Measurements from ENCODE around the gene CETN1.

Gene CETN1

DNA sequence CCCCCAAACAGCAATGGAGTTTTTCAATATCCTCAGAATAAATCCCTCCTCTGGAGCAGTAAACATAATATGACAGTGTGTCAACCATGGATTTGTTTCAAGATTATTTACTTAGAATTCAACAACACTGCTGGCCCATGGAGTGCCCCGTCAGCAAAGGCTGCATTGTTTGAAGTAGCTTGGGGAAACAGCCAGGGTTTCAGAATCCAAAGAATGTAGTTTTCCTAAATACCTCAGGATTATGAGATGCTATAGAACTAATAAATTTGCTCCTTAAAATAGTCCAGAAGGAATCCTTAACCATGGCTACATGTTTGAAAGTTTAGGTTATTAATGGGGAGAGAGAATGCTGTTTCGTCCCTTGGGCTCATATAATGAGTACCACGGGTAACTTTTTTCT is 13.1 kb upstream of the CETN1 start:
- H3K4me3 ChIP-seq (ENCODE audit: low read length in 2 of 2), result no peak overlapping the region
- no peaks in the 10 kb centered on the region for H3K9me3 ChIP-seq (ENCODE audit: control insufficient read depth in 2 of 2, low read length in 2 of 2)

DNA sequence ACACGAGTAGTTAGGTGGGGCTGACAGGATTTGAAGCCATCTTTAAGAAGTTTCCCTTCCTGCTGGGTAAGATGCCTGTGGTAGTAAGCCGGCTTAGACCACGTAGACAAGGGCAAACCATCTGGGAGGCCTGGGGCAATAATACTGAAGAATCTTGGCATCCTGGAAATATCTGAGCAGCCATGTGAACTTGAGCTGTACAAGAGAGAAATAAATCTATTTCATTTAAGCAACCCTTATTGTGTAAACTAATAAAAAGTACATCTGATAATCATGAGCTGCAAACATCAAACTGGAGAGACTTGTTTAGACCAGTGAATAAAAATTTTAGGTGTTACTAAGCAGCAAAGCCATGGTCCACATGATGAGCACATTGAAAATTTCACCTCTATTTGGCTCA is 11.4 kb upstream of the CETN1 start:
- H3K9me3 ChIP-seq (ENCODE audit: control insufficient read depth in 2 of 2, low read length in 2 of 2), result no peaks in the 10 kb centered on the region
- H3K9ac ChIP-seq (ENCODE audit: low read length in 2 of 2), result no peak overlapping the region
- H3K36me3 ChIP-seq (ENCODE audit: control insufficient read depth in 2 of 2, insufficient read depth in 2 of 2, low read length in 2 of 2), result no peaks in the 10 kb centered on the region
- peaks cover 0 to 2% of the 10 kb centered on the region in 2 donors for H3K27me3 ChIP-seq (ENCODE audit: control insufficient read depth in 1 of 2, insufficient read depth in 2 of 2, low read length in 2 of 2)
- H3K4me1 ChIP-seq (ENCODE audit: control insufficient read depth, insufficient read depth, low read length), result no peaks in the 10 kb centered on the region
- H3K4me3 ChIP-seq (ENCODE audit: low read length in 2 of 2), result no peak overlapping the region
- H3K27ac ChIP-seq (ENCODE audit: low read length), result no peak overlapping the region

More for the DNA sequence above, 13.1 kb upstream of the CETN1 start:
- Histone ChIP-seq H3K4me1 (ENCODE audit: control insufficient read depth, insufficient read depth, low read length) (no peaks in the 10 kb centered on the region), H3K9ac (ENCODE audit: low read length in 2 of 2) (no peak overlapping the region), H3K27ac (ENCODE audit: low read length) (no peak overlapping the region), H3K36me3 (ENCODE audit: control insufficient read depth in 2 of 2, insufficient read depth in 2 of 2, low read length in 2 of 2) (no peaks in the 10 kb centered on the region), H3K27me3 (ENCODE audit: control insufficient read depth in 1 of 2, insufficient read depth in 2 of 2, low read length in 2 of 2) (no peaks in the 10 kb centered on the region)

GRCh38 chr18:570256-570655 is 9.9 kb upstream of the CETN1 start:
- H3K9ac ChIP-seq (ENCODE audit: low read length in 2 of 2), result no peak overlapping the region
- peaks cover 0 to 2% of the 10 kb centered on the region in 2 donors for H3K27me3 ChIP-seq (ENCODE audit: control insufficient read depth in 1 of 2, insufficient read depth in 2 of 2, low read length in 2 of 2)
- no peaks in the 10 kb centered on the region for H3K36me3 ChIP-seq (ENCODE audit: control insufficient read depth in 2 of 2, insufficient read depth in 2 of 2, low read length in 2 of 2)
- H3K27ac ChIP-seq (ENCODE audit: low read length), result no peak overlapping the region
- no peak overlapping the region for H3K4me3 ChIP-seq (ENCODE audit: low read length in 2 of 2)
- peaks cover 5% of the 10 kb centered on the region for H3K4me1 ChIP-seq (ENCODE audit: control insufficient read depth, insufficient read depth, low read length)
- H3K9me3 ChIP-seq (ENCODE audit: control insufficient read depth in 2 of 2, low read length in 2 of 2), result no peaks in the 10 kb centered on the region

- Histone ChIP-seq H3K4me3 (ENCODE audit: low read length in 2 of 2) (no peak overlapping the region), H3K36me3 (ENCODE audit: control insufficient read depth in 2 of 2, insufficient read depth in 2 of 2, low read length in 2 of 2) (no peaks in the 10 kb centered on the region), H3K4me1 (ENCODE audit: control insufficient read depth, insufficient read depth, low read length) (peaks cover 5% of the 10 kb centered on the region), H3K9ac (ENCODE audit: low read length in 2 of 2) (no peak overlapping the region), H3K9me3 (ENCODE audit: control insufficient read depth in 2 of 2, low read length in 2 of 2) (no peaks in the 10 kb centered on the region), H3K27ac (ENCODE audit: low read length) (no peak overlapping the region), H3K27me3 (ENCODE audit: control insufficient read depth in 1 of 2, insufficient read depth in 2 of 2, low read length in 2 of 2) (peaks cover 0 to 2% of the 10 kb centered on the region in 2 donors)
Observed at GRCh38 chr18:570697-571096, 9.5 kb upstream of the CETN1 start.

DNA sequence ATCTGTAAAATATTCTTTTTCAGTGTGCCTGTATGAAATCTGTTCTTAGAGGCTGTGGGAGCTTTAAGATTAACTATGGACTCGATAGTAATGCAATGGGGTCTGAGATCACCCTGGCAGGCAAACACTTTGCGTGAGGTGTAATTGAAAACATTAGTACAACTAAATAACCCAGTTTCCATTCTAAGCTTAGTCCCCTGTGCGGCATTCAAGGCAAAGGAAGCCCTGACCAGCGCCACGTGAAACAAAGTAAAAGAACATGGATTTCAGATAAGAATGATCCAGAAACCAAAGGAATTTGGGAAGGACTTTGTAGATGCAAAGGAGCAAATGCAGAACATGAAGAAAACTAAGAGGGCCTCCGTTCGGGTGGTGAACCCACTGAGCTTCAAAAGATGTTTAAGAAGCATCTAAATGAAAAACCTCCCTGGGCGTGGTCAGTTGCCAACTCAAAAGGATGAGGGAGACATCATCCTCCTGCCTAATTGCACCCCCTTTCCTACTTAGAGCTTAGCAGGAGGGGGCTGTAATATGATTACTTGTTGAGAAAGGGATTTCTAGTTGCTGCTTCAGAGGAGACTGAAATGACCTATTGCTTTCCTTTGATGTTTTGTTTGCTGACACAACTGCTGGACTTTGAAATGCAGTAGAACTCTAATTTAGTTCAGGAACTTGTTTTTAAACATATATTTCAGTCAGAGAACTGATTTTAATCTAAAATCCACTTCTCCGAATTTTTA is 7.9 kb upstream of the CETN1 start:
- H3K36me3 ChIP-seq (ENCODE audit: control insufficient read depth in 2 of 2, insufficient read depth in 2 of 2, low read length in 2 of 2), result no peaks in the 10 kb centered on the region
- H3K4me1 ChIP-seq (ENCODE audit: control insufficient read depth, insufficient read depth, low read length), result peaks cover 5% of the 10 kb centered on the region
- H3K4me3 ChIP-seq (ENCODE audit: low read length in 2 of 2), result no peak overlapping the region
- H3K9ac ChIP-seq (ENCODE audit: low read length in 2 of 2), result no peak overlapping the region
- peaks cover 2 to 3% of the 10 kb centered on the region in 2 donors for H3K27me3 ChIP-seq (ENCODE audit: control insufficient read depth in 1 of 2, insufficient read depth in 2 of 2, low read length in 2 of 2)
- no peaks in the 10 kb centered on the region for H3K9me3 ChIP-seq (ENCODE audit: control insufficient read depth in 2 of 2, low read length in 2 of 2)
- no peak overlapping the region for H3K27ac ChIP-seq (ENCODE audit: low read length)

- Histone ChIP-seq H3K4me3 (ENCODE audit: low read length in 2 of 2) (no peak overlapping the region), H3K4me1 (ENCODE audit: control insufficient read depth, insufficient read depth, low read length) (peaks cover 5% of the 10 kb centered on the region), H3K9me3 (ENCODE audit: control insufficient read depth in 2 of 2, low read length in 2 of 2) (no peaks in the 10 kb centered on the region), H3K27me3 (ENCODE audit: control insufficient read depth in 1 of 2, insufficient read depth in 2 of 2, low read length in 2 of 2) (peaks cover 2 to 3% of the 10 kb centered on the region in 2 donors), H3K27ac (ENCODE audit: low read length) (no peak overlapping the region), H3K36me3 (ENCODE audit: control insufficient read depth in 2 of 2, insufficient read depth in 2 of 2, low read length in 2 of 2) (no peaks in the 10 kb centered on the region), H3K9ac (ENCODE audit: low read length in 2 of 2) (no peak overlapping the region)
Observed at GRCh38 chr18:572831-573289, 7.3 kb upstream of the CETN1 start.

DNA sequence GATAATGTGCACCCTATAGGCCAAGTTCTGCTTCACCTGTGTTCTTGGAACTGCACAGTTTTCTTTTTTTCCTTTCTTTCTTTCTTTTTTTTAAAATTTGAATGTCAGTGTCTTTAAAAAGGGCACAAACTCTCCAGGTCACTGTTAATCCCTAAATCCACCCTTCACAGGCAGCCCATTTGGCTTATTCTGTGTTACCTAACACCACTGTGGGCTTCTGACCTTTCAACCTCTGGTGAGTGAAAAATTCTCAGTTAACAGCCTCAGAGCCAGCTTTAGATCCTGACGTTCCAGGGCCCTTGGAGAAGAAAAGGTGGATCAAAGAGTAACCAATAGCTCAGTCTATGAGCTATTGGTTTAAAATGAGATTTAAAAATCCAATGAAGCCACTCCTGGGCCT is 6.8 kb upstream of the CETN1 start:
- Histone ChIP-seq H3K27me3 (ENCODE audit: control insufficient read depth in 1 of 2, insufficient read depth in 2 of 2, low read length in 2 of 2) (peaks cover 2 to 3% of the 10 kb centered on the region in 2 donors), H3K4me1 (ENCODE audit: control insufficient read depth, insufficient read depth, low read length) (peaks cover 5% of the 10 kb centered on the region), H3K27ac (ENCODE audit: low read length) (no peak overlapping the region), H3K4me3 (ENCODE audit: low read length in 2 of 2) (no peak overlapping the region), H3K36me3 (ENCODE audit: control insufficient read depth in 2 of 2, insufficient read depth in 2 of 2, low read length in 2 of 2) (no peaks in the 10 kb centered on the region), H3K9ac (ENCODE audit: low read length in 2 of 2) (no peak overlapping the region), H3K9me3 (ENCODE audit: control insufficient read depth in 2 of 2, low read length in 2 of 2) (no peaks in the 10 kb centered on the region)

DNA sequence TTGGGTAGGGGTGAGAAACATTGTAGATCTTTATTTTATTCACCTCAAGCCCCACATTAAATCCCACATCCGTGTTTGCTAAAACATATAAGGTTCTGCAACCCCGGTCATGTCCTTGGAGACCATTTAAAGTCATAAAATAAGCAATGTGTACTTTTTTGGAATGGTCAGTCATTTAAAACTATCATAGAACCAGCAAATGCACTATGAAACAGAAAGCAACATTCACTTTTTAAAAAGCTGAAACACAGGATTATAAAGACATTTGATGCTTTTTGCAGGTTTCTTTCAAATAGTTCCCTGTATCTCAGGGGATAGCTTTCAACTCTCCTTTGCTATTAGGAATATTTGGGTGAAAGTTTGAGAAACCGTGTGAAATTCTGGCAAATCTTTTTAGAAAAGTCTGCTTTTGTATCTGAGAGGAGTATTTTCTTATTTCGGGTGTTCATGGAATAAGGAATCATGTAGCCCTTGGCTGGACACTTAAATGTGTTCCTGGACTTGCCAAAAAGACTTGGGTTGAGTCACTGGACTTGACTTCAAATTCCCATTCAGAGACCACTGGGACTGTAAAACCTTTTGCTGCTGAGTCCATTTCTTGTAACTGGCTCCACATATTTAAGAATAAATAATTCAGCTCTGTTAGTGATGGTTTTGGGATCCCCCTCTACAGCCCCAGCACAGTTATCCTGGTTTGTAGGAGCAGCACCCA is 5.9 kb upstream of the CETN1 start:
- no peak overlapping the region for H3K9ac ChIP-seq (ENCODE audit: low read length in 2 of 2)
- peaks cover 5% of the 10 kb centered on the region for H3K4me1 ChIP-seq (ENCODE audit: control insufficient read depth, insufficient read depth, low read length)
- H3K27me3 ChIP-seq (ENCODE audit: control insufficient read depth in 1 of 2, insufficient read depth in 2 of 2, low read length in 2 of 2), result peaks cover 2 to 3% of the 10 kb centered on the region in 2 donors
- no peak overlapping the region for H3K27ac ChIP-seq (ENCODE audit: low read length)
- H3K36me3 ChIP-seq (ENCODE audit: control insufficient read depth in 2 of 2, insufficient read depth in 2 of 2, low read length in 2 of 2), result no peaks in the 10 kb centered on the region
- H3K9me3 ChIP-seq (ENCODE audit: control insufficient read depth in 2 of 2, low read length in 2 of 2), result no peaks in the 10 kb centered on the region
- no peak overlapping the region for H3K4me3 ChIP-seq (ENCODE audit: low read length in 2 of 2)

DNA sequence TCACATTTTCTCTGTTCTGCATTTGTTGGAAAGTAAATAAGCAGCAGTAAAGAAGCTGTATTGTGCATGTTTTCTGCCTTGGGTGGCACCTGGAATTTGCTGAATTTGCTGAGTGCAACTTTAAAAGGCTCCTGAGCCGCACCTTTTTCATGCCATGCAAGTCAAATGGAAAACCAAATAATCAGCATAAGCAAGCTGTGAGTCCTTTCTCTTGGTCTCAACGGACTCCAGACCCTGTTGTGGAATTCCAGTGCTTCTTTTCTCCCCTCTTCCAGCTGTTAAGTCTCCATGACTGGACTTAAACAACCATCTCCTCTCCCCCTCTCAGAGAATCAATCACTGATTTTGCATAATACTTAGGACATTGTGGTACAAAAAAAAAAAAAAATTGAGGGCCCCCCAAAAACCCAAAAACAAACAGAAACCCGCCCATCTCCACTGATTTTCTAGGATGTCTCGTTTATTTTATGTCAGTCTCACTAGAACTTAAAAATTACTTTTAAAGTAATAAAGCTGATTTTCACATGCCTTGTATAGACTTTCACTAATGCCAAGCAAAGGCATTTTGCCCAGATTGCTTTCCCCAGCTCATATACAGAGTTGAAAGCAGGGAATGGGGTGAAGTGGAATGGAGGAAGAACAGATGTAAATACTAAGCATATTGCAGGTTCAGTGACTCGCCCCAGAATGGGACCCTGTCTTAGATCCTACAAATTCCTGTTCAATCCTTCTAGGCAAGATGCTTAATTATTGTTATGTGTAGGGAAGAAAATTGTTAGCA is 5.1 kb upstream of the CETN1 start:
- Histone ChIP-seq H3K27me3 (ENCODE audit: control insufficient read depth in 1 of 2, insufficient read depth in 2 of 2, low read length in 2 of 2) (peaks cover 2 to 3% of the 10 kb centered on the region in 2 donors), H3K9me3 (ENCODE audit: control insufficient read depth in 2 of 2, low read length in 2 of 2) (no peaks in the 10 kb centered on the region), H3K27ac (ENCODE audit: low read length) (no peak overlapping the region), H3K4me3 (ENCODE audit: low read length in 2 of 2) (no peak overlapping the region), H3K36me3 (ENCODE audit: control insufficient read depth in 2 of 2, insufficient read depth in 2 of 2, low read length in 2 of 2) (no peaks in the 10 kb centered on the region), H3K9ac (ENCODE audit: low read length in 2 of 2) (no peak overlapping the region), H3K4me1 (ENCODE audit: control insufficient read depth, insufficient read depth, low read length) (peaks cover 5% of the 10 kb centered on the region)

- Histone ChIP-seq H3K27me3 (ENCODE audit: control insufficient read depth in 1 of 2, insufficient read depth in 2 of 2, low read length in 2 of 2) (peaks cover 2 to 3% of the 10 kb centered on the region in 2 donors), H3K4me3 (ENCODE audit: low read length in 2 of 2) (no peak overlapping the region), H3K9me3 (ENCODE audit: control insufficient read depth in 2 of 2, low read length in 2 of 2) (peaks cover 0 to 3% of the 10 kb centered on the region in 2 donors), H3K4me1 (ENCODE audit: control insufficient read depth, insufficient read depth, low read length) (peaks cover 5% of the 10 kb centered on the region), H3K9ac (ENCODE audit: low read length in 2 of 2) (no peak overlapping the region), H3K27ac (ENCODE audit: low read length) (no peak overlapping the region), H3K36me3 (ENCODE audit: control insufficient read depth in 2 of 2, insufficient read depth in 2 of 2, low read length in 2 of 2) (no peaks in the 10 kb centered on the region)
Observed at GRCh38 chr18:576924-577323, 3.3 kb upstream of the CETN1 start.

Data from stomach smooth muscle (tissue), 2 donors.